H1 (cell line): ENCODE measurements around the gene GARS1. TPM values are rescaled to one million over a fixed set of nuclear protein-coding genes. Genes with fewer than 3 reads are reported as not detected.

Experiments used
- CTCF ChIA-PET: fragments of 300-600 bp; sonication (Branson Sonifier 250); formaldehyde crosslinking; loops from one replicate; lab custom pipeline; 2021; ENCODE audit not compliant: partially characterized antibody; lab: Charles Lee
- POLR2A ChIA-PET: fragments of 300-600 bp; sonication (Branson Sonifier 250); formaldehyde crosslinking; loops from one replicate; lab custom pipeline; 2021; ENCODE audit warnings: inconsistent platforms; ENCODE audit not compliant: partially characterized antibody; lab: Charles Lee
- DNase-seq, 2 experiments: peaks; one replicate each; pipeline versions ENCODE4 v3.0.0 to v3.0.0-alpha.2; 2010 to 2022; ENCODE audit warnings: low spot score in 2 of 2, low read depth in 1 of 2, mixed read lengths in 1 of 2
- FAIRE-seq: peaks from 2 replicates; lab custom pipeline; 2011; peaks lifted over from hg19 to GRCh38; lab: Jason Lieb, UNC
- H2AFZ ChIP-seq: 2 replicates; pipeline ENCODE4 v1.8.1; 2012; ENCODE audit warnings: low read length, inconsistent platforms
- H2AK5ac ChIP-seq: 2 replicates; pipeline ENCODE4 v1.6.1; 2013; ENCODE audit warnings: low read depth, low read length
- H2BK120ac ChIP-seq: replicated peaks from 2 replicates; pipeline ENCODE3; 2013; ENCODE audit warnings: low read depth, low read length, inconsistent platforms
- H2BK12ac ChIP-seq: 2 replicates; pipeline ENCODE4 v1.6.1; 2013; ENCODE audit warnings: low read depth, low read length
- H2BK15ac ChIP-seq: 2 replicates; pipeline ENCODE4 v1.6.1; 2013; ENCODE audit warnings: low read length
- H2BK20ac ChIP-seq: 2 replicates; pipeline ENCODE4 v1.6.1; 2013; ENCODE audit warnings: low read length
- H2BK5ac ChIP-seq: 2 replicates; pipeline ENCODE4 v1.6.1; 2013; ENCODE audit warnings: low read depth, low read length
- H3K14ac ChIP-seq: 2 replicates; pipeline ENCODE4 v1.6.1; 2013; ENCODE audit warnings: inconsistent platforms; ENCODE audit not compliant: insufficient read length
- H3K18ac ChIP-seq: 2 replicates; pipeline ENCODE4 v1.6.1; 2013; ENCODE audit warnings: low read length; ENCODE audit errors: extremely low read depth
- H3K23ac ChIP-seq: 2 replicates; pipeline ENCODE4 v1.6.1; 2013; ENCODE audit warnings: inconsistent platforms; ENCODE audit not compliant: insufficient read length
- H3K23me2 ChIP-seq: 2 replicates; pipeline ENCODE4 v1.6.1; 2013; ENCODE audit warnings: low read depth, low read length
- H3K27ac ChIP-seq: 2 replicates; pipeline ENCODE4 v1.6.1; 2011; ENCODE audit warnings: low read depth, low read length, inconsistent platforms
- H3K27me3 ChIP-seq, 4 experiments: replicated peaks in 1 of 4; 1 replicate in 1 of 4; 2 replicates in 3 of 4; pipeline versions ENCODE4 v1.6.1 to v1.8.1; 2011 to 2013; ENCODE audit warnings: low read length in 3 of 4, mild to moderate bottlenecking in 3 of 4, inconsistent platforms in 2 of 4, mixed read lengths in 2 of 4, moderate library complexity in 1 of 4; ENCODE audit not compliant: control insufficient read depth in 3 of 4, insufficient read depth in 3 of 4; ENCODE audit errors: extremely low read depth in 1 of 4
- H3K36me3 ChIP-seq, 4 experiments: 2 replicates each; pipeline versions ENCODE4 v1.6.1 to v1.8.1; 2011 to 2013; ENCODE audit warnings: mild to moderate bottlenecking in 4 of 4, low read length in 3 of 4, moderate library complexity in 2 of 4, control low read depth in 1 of 4, inconsistent platforms in 1 of 4; ENCODE audit not compliant: insufficient read depth in 4 of 4, control insufficient read depth in 2 of 4
- H3K4ac ChIP-seq: replicated peaks from 2 replicates; pipeline ENCODE3; 2013; ENCODE audit warnings: low read length, low read depth, mixed read lengths, inconsistent platforms; ENCODE audit not compliant: insufficient read length
- H3K4me1 ChIP-seq, 4 experiments: replicated peaks in 1 of 4; 1 replicate in 1 of 4; 2 replicates in 3 of 4; pipeline versions ENCODE4 v1.6.1 to v1.8.1; 2011 to 2013; ENCODE audit warnings: low read length in 3 of 4, inconsistent platforms in 2 of 4, mixed read lengths in 1 of 4; ENCODE audit not compliant: insufficient read depth in 4 of 4, control insufficient read depth in 3 of 4
- H3K4me2 ChIP-seq, 2 experiments: 2 replicates each; pipeline versions ENCODE4 v1.6.1 to v1.8.1; 2011 to 2013; ENCODE audit warnings: low read depth in 2 of 2, low read length in 2 of 2, control low read depth in 1 of 2, inconsistent platforms in 1 of 2, mild to moderate bottlenecking in 1 of 2; ENCODE audit not compliant: insufficient read depth in 1 of 2
- H3K4me3 ChIP-seq, 4 experiments: fragments of 200-600, 300-600 bp in 1 of 4; sonication (generic), shearing (Covaris generic), sonication (Bioruptor Twin) in 1 of 4; 2 replicates each; pipeline versions ENCODE4 v1.5.1 to v1.8.1; 2011 to 2016; ENCODE audit warnings: low read length in 4 of 4, low read depth in 3 of 4, control low read depth in 2 of 4, inconsistent platforms in 2 of 4, mild to moderate bottlenecking in 2 of 4, mixed read lengths in 1 of 4, moderate library complexity in 1 of 4; ENCODE audit not compliant: insufficient read depth in 2 of 4; ENCODE audit errors: extremely low read depth in 1 of 4
- H3K56ac ChIP-seq: replicated peaks from 2 replicates; pipeline ENCODE3; 2013; ENCODE audit warnings: low read depth, mild to moderate bottlenecking, mixed read lengths, low read length, inconsistent platforms; ENCODE audit not compliant: insufficient read length
- H3K79me1 ChIP-seq: 2 replicates; pipeline ENCODE4 v1.6.1; 2013; ENCODE audit warnings: low read depth, low read length, control low read depth
- H3K79me2 ChIP-seq, 2 experiments: 2 replicates each; pipeline versions ENCODE4 v1.6.1 to v1.8.1; 2012 to 2013; ENCODE audit warnings: low read length in 2 of 2, mild to moderate bottlenecking in 2 of 2, inconsistent platforms in 1 of 2; ENCODE audit not compliant: insufficient read depth in 2 of 2, control insufficient read depth in 1 of 2
- H3K9ac ChIP-seq, 4 experiments: replicated peaks in 1 of 4; 1 replicate in 1 of 4; 2 replicates in 3 of 4; pipeline versions ENCODE4 v1.6.1 to v1.8.1; 2011 to 2013; ENCODE audit warnings: low read depth in 3 of 4, low read length in 3 of 4, control low read depth in 2 of 4, mild to moderate bottlenecking in 2 of 4, moderate library complexity in 2 of 4, inconsistent platforms in 1 of 4; ENCODE audit errors: extremely low read depth in 1 of 4
- H3K9me3 ChIP-seq, 2 experiments: 2 replicates each; pipeline versions ENCODE4 v1.6.1 to v1.8.1; 2012 to 2013; ENCODE audit warnings: mild to moderate bottlenecking in 2 of 2, moderate library complexity in 2 of 2, control low read depth in 1 of 2, inconsistent platforms in 1 of 2, low read depth in 1 of 2, low read length in 1 of 2, mixed read lengths in 1 of 2; ENCODE audit not compliant: insufficient read depth in 2 of 2
- H4K20me1 ChIP-seq, 2 experiments: replicated peaks in 1 of 2; 2 replicates each; pipeline versions ENCODE3 to v1.8.1; 2011 to 2013; ENCODE audit warnings: inconsistent platforms in 2 of 2, low read length in 2 of 2, mild to moderate bottlenecking in 1 of 2; ENCODE audit not compliant: insufficient read depth in 2 of 2, control insufficient read depth in 1 of 2
- H4K5ac ChIP-seq: 2 replicates; pipeline ENCODE4 v1.6.1; 2013; ENCODE audit warnings: low read length, low read depth, mixed read lengths, inconsistent platforms; ENCODE audit not compliant: insufficient read length
- H4K8ac ChIP-seq: 2 replicates; pipeline ENCODE4 v1.8.0; 2013; ENCODE audit warnings: mild to moderate bottlenecking, moderate library complexity, low read length, inconsistent platforms; ENCODE audit not compliant: insufficient read depth; ENCODE audit errors: extremely low read depth
- H4K91ac ChIP-seq: replicated peaks from 2 replicates; pipeline ENCODE3; 2013; ENCODE audit warnings: low read length, mixed read lengths, inconsistent platforms; ENCODE audit not compliant: insufficient read length
- BACH1 ChIP-seq: IDR thresholded peaks from 2 replicates; pipeline ENCODE4 v1.6.1; 2012; ENCODE audit warnings: low read length, improper control_type of control experiment
- CBX8 ChIP-seq: fragments of 300-800, 300-1000 bp; sonication (generic); IDR thresholded peaks from 2 replicates; pipeline ENCODE4 v1.7.1; 2016; ENCODE audit warnings: low read depth, low read length, borderline replicate concordance
- CHD2 ChIP-seq: IDR thresholded peaks from 2 replicates; pipeline ENCODE4 v1.6.1; 2012; ENCODE audit warnings: low read length, improper control_type of control experiment
- CTBP2 ChIP-seq: IDR thresholded peaks from 2 replicates; pipeline ENCODE4 v1.7.0; 2011; ENCODE audit warnings: borderline replicate concordance, mild to moderate bottlenecking, moderate library complexity, mixed read lengths, low read length; ENCODE audit not compliant: insufficient read depth, insufficient read length
- HDAC2 ChIP-seq, 2 experiments: fragments of 300-600 bp in 1 of 2; sonication (generic) in 1 of 2; IDR thresholded peaks; 2 replicates each; pipeline ENCODE4 v1.6.1; 2011 to 2012; ENCODE audit warnings: low read depth in 2 of 2, low read length in 2 of 2, mild to moderate bottlenecking in 2 of 2, moderate library complexity in 2 of 2, borderline replicate concordance in 1 of 2, inconsistent platforms in 1 of 2
- JUN ChIP-seq: IDR thresholded peaks from 2 replicates; pipeline ENCODE4 v1.6.1; 2011; ENCODE audit warnings: low read depth, mild to moderate bottlenecking, improper control_type of control experiment, low read length
- KDM1A ChIP-seq: fragments of 200-600, 300-600 bp; sonication (generic); IDR thresholded peaks from 2 replicates; pipeline ENCODE4 v1.7.1; 2016; ENCODE audit warnings: mild to moderate bottlenecking, low read length, borderline replicate concordance
- KDM4A ChIP-seq: IDR thresholded peaks from one replicate; pipeline ENCODE4 v1.7.1; 2012; ENCODE audit warnings: low read depth, mild to moderate bottlenecking, moderate library complexity, low read length, inconsistent platforms; ENCODE audit not compliant: severe bottlenecking
- NANOG ChIP-seq: IDR thresholded peaks from 2 replicates; pipeline ENCODE4 v1.6.1; 2011; ENCODE audit warnings: low read length, low read depth, mild to moderate bottlenecking, inconsistent platforms; ENCODE audit not compliant: insufficient read depth, poor library complexity, severe bottlenecking
- SIRT6 ChIP-seq: IDR thresholded peaks from one replicate; pipeline ENCODE4 v1.7.1; 2012; ENCODE audit warnings: low read length, inconsistent platforms
- SIX5 ChIP-seq: IDR thresholded peaks from 2 replicates; pipeline ENCODE4 v1.6.1; 2011; ENCODE audit warnings: mild to moderate bottlenecking, low read depth, low read length
- TAF7 ChIP-seq: optimal IDR thresholded peaks from 2 replicates; pipeline ENCODE3; 2011; ENCODE audit warnings: low read depth, mild to moderate bottlenecking, inconsistent platforms, low read length, moderate library complexity, borderline replicate concordance
- WGBS, 2 experiments: shearing (Covaris generic) in 1 of 2; methylation state at CpG; one replicate each; pipeline versions ENCODE4 v1.1.6 to v1.1.7; 2013 to 2015; ENCODE audit warnings: low lambda C conversion rate in 2 of 2, mixed read lengths in 2 of 2, inconsistent platforms in 1 of 2, low coverage in 1 of 2, missing lambda C conversion rate in 1 of 2; ENCODE audit not compliant: insufficient replicate concordance in 2 of 2, insufficient coverage in 1 of 2, insufficient read length in 1 of 2; ENCODE audit errors: extremely low coverage in 1 of 2, missing lambda C conversion rate in 1 of 2; 5-methylcytosine and 5-hydroxymethylcytosine counted together
- polyA plus RNA-seq, 7 experiments: library from polyadenylated mRNA; depleted of rRNA in 3 of 7; stranded (reverse) in 5 of 7; unstranded in 2 of 7; fragments of >200 nt in 5 of 7; fragments of 200-250 nt in 2 of 7; gene quantifications; 1 replicate in 5 of 7; 2 replicates in 1 of 7; 4 replicates in 1 of 7; pipeline versions ENCODE4 v1.2.1 to v1.2.3, GENCODE V29; 2011 to 2013; ENCODE audit warnings: missing spikeins in 2 of 7, mixed read lengths in 2 of 7
- total RNA-seq: library from RNA; stranded (reverse); fragmentation: NEBNext Ultra II Directional; extraction: Animal tissue kit (Norgen Biotek cat#: 25700); gene quantifications from 2 replicates; pipeline ENCODE4 v1.2.1, GENCODE V29; 2021

Gene GARS1
- total and polyA plus RNA-seq, 2 of the 8 experiments (the other 6 are each of a cell fraction or from before 2014, with no cell fraction given) = 270 to 476 TPM

GRCh38 chr7:30657131-30657530 is 62.5 kb downstream of the GARS1 start:
- Histone ChIP-seq H3K4me1 (no peaks in the 10 kb centered on the region), H2AK5ac (no peak overlapping the region), H4K20me1 (peaks cover 6 to 8% of the 10 kb centered on the region in 2 experiments), H3K23me2 (peaks cover 5% of the 10 kb centered on the region; the same call in 1 of the 2 replicates), H3K4ac (no peak overlapping the region), H3K27ac (no peak overlapping the region)
- CTCF ChIA-PET = interaction anchor here (0.6 to 1.0 kb wide), 2 partner anchors 19 to 83 kb away, joined by 3 read pairs; no protein-coding TSS in a partner anchor
- 88% methylated on average over 2 of the region's 2 CpGs; no CpG with 5 or more reads in 1 of the 2 experiments for WGBS, 2 experiments
- TF ChIP-seq NANOG (no peak), KDM1A (no peak), HDAC2 (IDR thresholded peaks at IDR 0.05; ENCODE audit: borderline replicate concordance in 1 of 2, low read depth in 2 of 2, low read length in 2 of 2) (no peak), KDM4A (no peak), CBX8 (no peak), JUN (no peak), BACH1 (no peak), SIRT6 (no peak), CTBP2 (no peak), TAF7 (no peak), SIX5 (no peak), CHD2 (no peak)
- TF ChIP-seq, all 59 proteins: peak for 0
- DNase-seq = no peak
- H3K4me3 ChIP-seq = no peak overlapping the region
- no peak overlapping the region for H2BK15ac ChIP-seq
- H4K5ac ChIP-seq = no peak overlapping the region
- no peak overlapping the region for H2BK20ac ChIP-seq
- H3K14ac ChIP-seq = no peak overlapping the region
- H3K27me3 ChIP-seq = no peaks in the 10 kb centered on the region; a peak in 1 of 7 replicates
- H3K18ac ChIP-seq = no peak overlapping the region
- no peak overlapping the region for H3K9ac ChIP-seq
- no peak overlapping the region for H4K8ac ChIP-seq
- H3K9me3 ChIP-seq = no peaks in the 10 kb centered on the region
- H2BK120ac ChIP-seq = no peak overlapping the region
- H3K79me2 ChIP-seq = no peaks in the 10 kb centered on the region
- no peak overlapping the region for H2BK12ac ChIP-seq
- no peak overlapping the region for H2BK5ac ChIP-seq
- POLR2A ChIA-PET = interaction anchor here (3.8 kb wide), 1 partner anchor 11 kb away, joined by 9 read pairs; no protein-coding TSS in a partner anchor
- no peak for FAIRE-seq
- H3K23ac ChIP-seq = no peak overlapping the region
- H3K79me1 ChIP-seq = no peaks in the 10 kb centered on the region
- H2AFZ ChIP-seq = no peak overlapping the region
- H3K36me3 ChIP-seq = no peaks in the 10 kb centered on the region; a peak in 1 of 8 replicates
- H4K91ac ChIP-seq = no peak overlapping the region
- no peak overlapping the region for H3K56ac ChIP-seq
- no peak overlapping the region for H3K4me2 ChIP-seq
